NB4 (cell line): ENCODE results near the gene NPAS1.

Source experiments
- MYC ChIP-seq: IDR thresholded peaks from 2 replicates; pipeline ENCODE4 v1.6.1; 2011; ENCODE audit warnings: low read depth, low read length
- POLR2A ChIP-seq: IDR thresholded peaks from 2 replicates; pipeline ENCODE4 v1.6.1; 2011; ENCODE audit warnings: mild to moderate bottlenecking; ENCODE audit not compliant: insufficient read length; ENCODE audit errors: extremely low read depth
- TF ChIP-seq, protein P1 (sequence below): IDR thresholded peaks from one replicate; pipeline ENCODE4 v1.5.1; 2012; ENCODE audit warnings: low read depth, low read length

DNA sequence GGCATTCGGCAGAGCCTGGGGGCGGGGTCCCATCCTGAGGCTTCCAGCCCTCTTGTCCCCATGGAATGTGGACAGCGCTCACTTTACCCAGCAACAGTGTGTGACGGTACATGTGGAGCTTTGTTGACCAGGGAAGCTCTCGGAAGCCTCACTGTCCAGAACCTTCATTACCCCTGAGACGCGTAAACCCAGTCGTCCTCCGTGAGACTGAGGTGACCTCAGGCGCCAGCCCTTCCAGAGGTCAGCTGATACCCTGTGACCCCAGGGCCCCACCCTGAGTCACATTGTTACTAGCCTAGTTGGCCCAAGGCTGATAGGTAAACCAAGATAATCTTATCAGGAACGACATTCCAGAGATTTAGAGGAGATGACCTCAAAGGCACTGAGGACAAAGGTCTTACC, 39.0 kb downstream of the NPAS1 start:
- TF ChIP-seq, protein P1, sequence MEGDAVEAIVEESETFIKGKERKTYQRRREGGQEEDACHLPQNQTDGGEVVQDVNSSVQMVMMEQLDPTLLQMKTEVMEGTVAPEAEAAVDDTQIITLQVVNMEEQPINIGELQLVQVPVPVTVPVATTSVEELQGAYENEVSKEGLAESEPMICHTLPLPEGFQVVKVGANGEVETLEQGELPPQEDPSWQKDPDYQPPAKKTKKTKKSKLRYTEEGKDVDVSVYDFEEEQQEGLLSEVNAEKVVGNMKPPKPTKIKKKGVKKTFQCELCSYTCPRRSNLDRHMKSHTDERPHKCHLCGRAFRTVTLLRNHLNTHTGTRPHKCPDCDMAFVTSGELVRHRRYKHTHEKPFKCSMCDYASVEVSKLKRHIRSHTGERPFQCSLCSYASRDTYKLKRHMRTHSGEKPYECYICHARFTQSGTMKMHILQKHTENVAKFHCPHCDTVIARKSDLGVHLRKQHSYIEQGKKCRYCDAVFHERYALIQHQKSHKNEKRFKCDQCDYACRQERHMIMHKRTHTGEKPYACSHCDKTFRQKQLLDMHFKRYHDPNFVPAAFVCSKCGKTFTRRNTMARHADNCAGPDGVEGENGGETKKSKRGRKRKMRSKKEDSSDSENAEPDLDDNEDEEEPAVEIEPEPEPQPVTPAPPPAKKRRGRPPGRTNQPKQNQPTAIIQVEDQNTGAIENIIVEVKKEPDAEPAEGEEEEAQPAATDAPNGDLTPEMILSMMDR = no peak
- TF ChIP-seq MYC (no peak), POLR2A (no peak)
